ENCODE results near the gene ABLIM1. TPM values are rescaled to one million over a fixed set of nuclear protein-coding genes. Genes with fewer than 3 reads are reported as not detected.

Gene ABLIM1
- total RNA-seq, 1 experiment from 2014 or later = 62.1 TPM

GRCh38 chr10:114604357-114605130 lies 53.5 kb downstream of the ABLIM1 start:
- DNase-seq (ENCODE audit: low spot score) (no peak), ATAC-seq (no peak)
- Mint-ChIP-seq H3K4me3 (no peak overlapping the region), H3K4me1 (peaks cover 14% of the 10 kb centered on the region), H3K27me3 (ENCODE audit: low read depth) (no peaks in the 10 kb centered on the region), H3K9me3 (no peaks in the 10 kb centered on the region), H3K36me3 (no peaks in the 10 kb centered on the region), H3K27ac (no peak overlapping the region)
- CTCF ChIA-PET = no interaction called here
- TF ChIP-seq ZBTB21 (CRISPR knock-in tag; IDR thresholded peaks at IDR 0.05; ENCODE audit: borderline replicate concordance) = no peak
- TF ChIP-seq, protein P1, sequence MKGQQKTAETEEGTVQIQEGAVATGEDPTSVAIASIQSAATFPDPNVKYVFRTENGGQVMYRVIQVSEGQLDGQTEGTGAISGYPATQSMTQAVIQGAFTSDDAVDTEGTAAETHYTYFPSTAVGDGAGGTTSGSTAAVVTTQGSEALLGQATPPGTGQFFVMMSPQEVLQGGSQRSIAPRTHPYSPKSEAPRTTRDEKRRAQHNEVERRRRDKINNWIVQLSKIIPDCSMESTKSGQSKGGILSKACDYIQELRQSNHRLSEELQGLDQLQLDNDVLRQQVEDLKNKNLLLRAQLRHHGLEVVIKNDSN (CRISPR knock-in tag; IDR thresholded peaks at IDR 0.05) = no peak
- POLR2A ChIA-PET = no interaction called here

DNA sequence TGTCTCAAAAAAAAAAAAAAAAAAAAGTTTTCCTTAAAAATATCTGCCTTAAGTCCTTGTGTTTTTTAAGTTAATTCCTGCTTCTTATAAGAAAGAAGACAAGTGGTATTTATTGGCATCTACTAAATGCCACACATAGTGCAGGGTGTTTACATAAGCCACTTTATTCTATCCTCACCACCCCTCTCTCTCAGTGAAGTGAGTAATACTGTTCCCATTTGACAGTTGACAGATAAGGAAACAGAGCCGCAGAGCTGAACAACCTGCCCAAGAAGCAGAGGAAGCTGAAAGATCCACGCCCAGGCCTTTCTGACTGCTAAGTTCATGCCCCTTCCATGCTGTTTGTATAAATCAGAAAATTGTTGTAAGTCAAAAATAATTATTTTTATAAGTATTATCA lies 54.1 kb downstream of the ABLIM1 start:
- POLR2A ChIA-PET = no interaction called here
- Mint-ChIP-seq H3K36me3 (no peaks in the 10 kb centered on the region), H3K27ac (no peak overlapping the region), H3K4me1 (peaks cover 14% of the 10 kb centered on the region), H3K27me3 (ENCODE audit: low read depth) (no peaks in the 10 kb centered on the region), H3K4me3 (no peak overlapping the region), H3K9me3 (no peaks in the 10 kb centered on the region)
- no peak for ATAC-seq
- CTCF ChIA-PET = no interaction called here
- DNase-seq (ENCODE audit: low spot score) = no peak
- no peak for TF ChIP-seq NR1H2 (CRISPR knock-in tag; IDR thresholded peaks at IDR 0.05)
- TF ChIP-seq ZNF232 (CRISPR knock-in tag; IDR thresholded peaks at IDR 0.05) = no peak
- TF ChIP-seq NFE2L1 (CRISPR knock-in tag; IDR thresholded peaks at IDR 0.05) = no peak
- TF ChIP-seq GABPB1 (CRISPR knock-in tag; IDR thresholded peaks at IDR 0.05) = no peak
- no peak for TF ChIP-seq USF2 (CRISPR knock-in tag; IDR thresholded peaks at IDR 0.05)
- no peak for TF ChIP-seq ZNF512 (CRISPR knock-in tag; IDR thresholded peaks at IDR 0.05; ENCODE audit: borderline replicate concordance)
- TF ChIP-seq MLX (CRISPR knock-in tag; IDR thresholded peaks at IDR 0.05) = no peak
- no peak for TF ChIP-seq TEAD4 (CRISPR knock-in tag; IDR thresholded peaks at IDR 0.05)
- TF ChIP-seq RELA (CRISPR knock-in tag; IDR thresholded peaks at IDR 0.05; ENCODE audit: borderline replicate concordance) = no peak
- TF ChIP-seq AR (CRISPR knock-in tag; IDR thresholded peaks at IDR 0.05) = no peak
- TF ChIP-seq ZNF416 (CRISPR knock-in tag; IDR thresholded peaks at IDR 0.05) = no peak
- no peak for TF ChIP-seq ELF4 (CRISPR knock-in tag; IDR thresholded peaks at IDR 0.05; ENCODE audit: low read depth)
- no peak for TF ChIP-seq ARID4B (CRISPR knock-in tag; IDR thresholded peaks at IDR 0.05; ENCODE audit: borderline replicate concordance)
- no peak for TF ChIP-seq IRF2 (CRISPR knock-in tag; IDR thresholded peaks at IDR 0.05; ENCODE audit: borderline replicate concordance, low read depth)
- TF ChIP-seq, protein P2, sequence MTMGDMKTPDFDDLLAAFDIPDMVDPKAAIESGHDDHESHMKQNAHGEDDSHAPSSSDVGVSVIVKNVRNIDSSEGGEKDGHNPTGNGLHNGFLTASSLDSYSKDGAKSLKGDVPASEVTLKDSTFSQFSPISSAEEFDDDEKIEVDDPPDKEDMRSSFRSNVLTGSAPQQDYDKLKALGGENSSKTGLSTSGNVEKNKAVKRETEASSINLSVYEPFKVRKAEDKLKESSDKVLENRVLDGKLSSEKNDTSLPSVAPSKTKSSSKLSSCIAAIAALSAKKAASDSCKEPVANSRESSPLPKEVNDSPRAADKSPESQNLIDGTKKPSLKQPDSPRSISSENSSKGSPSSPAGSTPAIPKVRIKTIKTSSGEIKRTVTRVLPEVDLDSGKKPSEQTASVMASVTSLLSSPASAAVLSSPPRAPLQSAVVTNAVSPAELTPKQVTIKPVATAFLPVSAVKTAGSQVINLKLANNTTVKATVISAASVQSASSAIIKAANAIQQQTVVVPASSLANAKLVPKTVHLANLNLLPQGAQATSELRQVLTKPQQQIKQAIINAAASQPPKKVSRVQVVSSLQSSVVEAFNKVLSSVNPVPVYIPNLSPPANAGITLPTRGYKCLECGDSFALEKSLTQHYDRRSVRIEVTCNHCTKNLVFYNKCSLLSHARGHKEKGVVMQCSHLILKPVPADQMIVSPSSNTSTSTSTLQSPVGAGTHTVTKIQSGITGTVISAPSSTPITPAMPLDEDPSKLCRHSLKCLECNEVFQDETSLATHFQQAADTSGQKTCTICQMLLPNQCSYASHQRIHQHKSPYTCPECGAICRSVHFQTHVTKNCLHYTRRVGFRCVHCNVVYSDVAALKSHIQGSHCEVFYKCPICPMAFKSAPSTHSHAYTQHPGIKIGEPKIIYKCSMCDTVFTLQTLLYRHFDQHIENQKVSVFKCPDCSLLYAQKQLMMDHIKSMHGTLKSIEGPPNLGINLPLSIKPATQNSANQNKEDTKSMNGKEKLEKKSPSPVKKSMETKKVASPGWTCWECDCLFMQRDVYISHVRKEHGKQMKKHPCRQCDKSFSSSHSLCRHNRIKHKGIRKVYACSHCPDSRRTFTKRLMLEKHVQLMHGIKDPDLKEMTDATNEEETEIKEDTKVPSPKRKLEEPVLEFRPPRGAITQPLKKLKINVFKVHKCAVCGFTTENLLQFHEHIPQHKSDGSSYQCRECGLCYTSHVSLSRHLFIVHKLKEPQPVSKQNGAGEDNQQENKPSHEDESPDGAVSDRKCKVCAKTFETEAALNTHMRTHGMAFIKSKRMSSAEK (CRISPR knock-in tag; IDR thresholded peaks at IDR 0.05; ENCODE audit: borderline replicate concordance) = no peak
- TF ChIP-seq ZNF138 (CRISPR knock-in tag; conservative IDR thresholded peaks at IDR 0.05) = no peak
- no peak for TF ChIP-seq NFATC4 (CRISPR knock-in tag; IDR thresholded peaks at IDR 0.05)
